Loucy (cell line): ENCODE results near the gene AMBN.

ENCODE experiments used
- EZH2phosphoT487 ChIP-seq: fragments of 200-600 bp; IDR thresholded peaks from 2 replicates; pipeline ENCODE4 v1.6.1; 2018; ENCODE audit warnings: antibody characterized with exemption, mild to moderate bottlenecking, moderate library complexity, borderline replicate concordance
- TF ChIP-seq, protein P1 (sequence below): fragments of 200-600 bp; sonication (generic); conservative IDR thresholded peaks from 2 replicates; pipeline ENCODE4 v1.5.1; 2014; ENCODE audit warnings: mild to moderate bottlenecking, antibody characterized with exemption, low read length

GRCh38 chr4:70619288-70619687 is 27.2 kb downstream of the AMBN start:
- TF ChIP-seq EZH2phosphoT487, result no peak
- TF ChIP-seq, protein P1, sequence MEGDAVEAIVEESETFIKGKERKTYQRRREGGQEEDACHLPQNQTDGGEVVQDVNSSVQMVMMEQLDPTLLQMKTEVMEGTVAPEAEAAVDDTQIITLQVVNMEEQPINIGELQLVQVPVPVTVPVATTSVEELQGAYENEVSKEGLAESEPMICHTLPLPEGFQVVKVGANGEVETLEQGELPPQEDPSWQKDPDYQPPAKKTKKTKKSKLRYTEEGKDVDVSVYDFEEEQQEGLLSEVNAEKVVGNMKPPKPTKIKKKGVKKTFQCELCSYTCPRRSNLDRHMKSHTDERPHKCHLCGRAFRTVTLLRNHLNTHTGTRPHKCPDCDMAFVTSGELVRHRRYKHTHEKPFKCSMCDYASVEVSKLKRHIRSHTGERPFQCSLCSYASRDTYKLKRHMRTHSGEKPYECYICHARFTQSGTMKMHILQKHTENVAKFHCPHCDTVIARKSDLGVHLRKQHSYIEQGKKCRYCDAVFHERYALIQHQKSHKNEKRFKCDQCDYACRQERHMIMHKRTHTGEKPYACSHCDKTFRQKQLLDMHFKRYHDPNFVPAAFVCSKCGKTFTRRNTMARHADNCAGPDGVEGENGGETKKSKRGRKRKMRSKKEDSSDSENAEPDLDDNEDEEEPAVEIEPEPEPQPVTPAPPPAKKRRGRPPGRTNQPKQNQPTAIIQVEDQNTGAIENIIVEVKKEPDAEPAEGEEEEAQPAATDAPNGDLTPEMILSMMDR, result no peak
